GM18517 (cell line): ENCODE results near the gene ANKRD60.
A peak's percentile ranks its signal among the peaks of the same experiment; 100 is the strongest.

Experiments used
- ATAC-seq: cut with Tn5 transposase; IDR thresholded peaks from one replicate; pipeline ENCODE4 v1.9.1; 2021; ENCODE audit warnings: mild to moderate bottlenecking, moderate library complexity; ENCODE audit not compliant: unreplicated experiment

Gene ANKRD60

DNA sequence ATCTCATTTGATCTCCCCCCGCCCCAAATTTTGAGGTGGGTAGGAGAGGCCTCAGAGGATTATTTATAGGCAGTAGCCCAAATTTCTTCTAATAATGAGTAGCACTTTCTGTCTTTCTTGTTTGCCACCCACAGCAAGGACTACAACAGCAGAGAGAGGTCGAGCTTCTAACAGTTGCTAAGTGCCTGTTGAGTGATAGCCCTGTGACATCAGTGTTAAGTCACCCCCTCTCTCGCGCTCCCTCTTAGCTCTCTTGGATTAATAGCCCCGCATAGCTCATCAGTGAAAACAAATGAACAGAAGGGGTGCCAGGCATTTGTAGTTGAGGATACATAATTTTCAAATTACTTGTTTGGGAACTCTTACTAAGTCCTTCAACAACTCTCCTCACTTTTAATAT is 3.5 kb downstream of the ANKRD60 start:
- ATAC-seq = no peak

DNA sequence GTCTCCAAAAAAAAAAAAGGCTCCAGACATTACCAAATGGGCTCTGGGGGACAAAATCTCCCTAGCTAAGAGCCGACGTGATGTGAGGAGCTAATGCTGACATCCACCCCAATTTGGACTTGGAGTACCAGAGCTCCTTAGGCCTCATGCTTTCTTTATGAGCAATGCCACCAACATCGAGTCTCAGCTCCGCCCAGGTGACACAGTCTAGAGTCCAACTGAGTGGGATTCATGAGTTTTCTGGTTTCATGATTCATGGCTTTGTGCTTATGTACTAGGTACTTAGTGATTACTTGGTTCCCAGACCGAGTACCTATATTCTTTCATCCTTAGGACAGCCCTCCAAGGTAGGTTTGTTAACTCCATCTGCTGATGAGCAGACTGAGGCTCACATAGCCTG is 4.4 kb downstream of the ANKRD60 start:
- no peak for ATAC-seq

DNA sequence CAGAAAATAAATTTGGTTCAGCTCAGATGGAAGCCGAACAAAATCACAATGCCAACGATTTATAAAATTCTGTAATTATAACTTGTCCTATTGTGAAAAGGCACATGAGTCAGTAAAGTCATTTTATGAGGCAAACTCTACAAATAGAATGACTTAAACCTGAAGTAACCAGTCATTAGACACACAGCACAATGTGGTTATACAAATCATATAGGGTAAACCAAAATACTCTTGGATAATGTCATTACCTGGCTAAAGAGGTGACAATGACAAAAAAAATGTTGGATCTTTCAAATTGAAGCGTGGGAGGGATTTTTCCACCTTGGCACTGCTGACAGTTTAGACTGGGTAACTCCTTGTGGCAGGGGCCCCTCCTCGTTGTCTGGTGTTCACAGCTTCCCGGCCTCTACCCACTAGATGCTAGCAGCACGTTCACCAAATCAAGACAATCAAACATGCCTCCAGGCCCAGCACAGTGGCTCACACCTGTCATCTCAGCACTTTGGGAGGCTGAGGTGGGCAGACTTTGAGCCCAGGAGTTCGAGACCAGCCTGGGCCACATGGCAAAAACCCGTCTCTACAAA is 5.0 kb downstream of the ANKRD60 start:
- ATAC-seq = no peak

DNA sequence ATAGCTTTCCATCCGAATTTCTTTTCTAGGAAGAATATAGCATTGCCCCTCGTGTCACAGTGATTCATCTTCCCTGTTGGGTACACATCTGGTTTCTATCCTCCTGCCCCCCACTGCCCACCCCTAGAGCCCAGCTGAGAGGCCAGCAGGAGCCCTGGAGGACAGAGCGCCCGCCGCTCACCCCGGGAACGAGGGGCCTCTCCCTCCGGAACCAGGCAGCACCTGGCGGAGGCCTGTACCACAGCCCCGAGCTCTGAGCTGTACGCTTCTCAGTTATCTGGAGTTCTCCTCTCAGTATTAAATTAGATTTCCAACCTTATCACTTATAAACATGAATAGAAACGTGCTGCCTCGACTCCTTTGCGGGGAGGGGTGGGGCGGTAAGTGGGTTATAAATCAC is 6.0 kb downstream of the ANKRD60 start:
- ATAC-seq = no peak

DNA sequence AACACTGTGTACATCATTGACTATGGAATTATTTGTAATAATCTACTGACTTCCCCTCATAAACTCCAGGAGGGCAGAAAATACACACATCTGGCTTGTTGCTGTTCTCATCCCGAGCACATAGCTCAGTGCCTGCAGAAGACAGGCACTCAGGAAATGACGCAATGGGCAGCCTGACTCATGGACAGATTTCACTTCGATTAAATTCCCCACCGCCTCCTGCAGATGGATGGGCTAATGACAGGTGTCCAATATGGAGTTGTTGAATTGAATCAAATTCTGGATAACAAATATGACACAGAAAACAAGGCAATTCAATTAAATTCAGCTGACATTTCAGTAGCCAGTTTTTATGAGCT is 9.1 kb downstream of the ANKRD60 start:
- no peak for ATAC-seq

DNA sequence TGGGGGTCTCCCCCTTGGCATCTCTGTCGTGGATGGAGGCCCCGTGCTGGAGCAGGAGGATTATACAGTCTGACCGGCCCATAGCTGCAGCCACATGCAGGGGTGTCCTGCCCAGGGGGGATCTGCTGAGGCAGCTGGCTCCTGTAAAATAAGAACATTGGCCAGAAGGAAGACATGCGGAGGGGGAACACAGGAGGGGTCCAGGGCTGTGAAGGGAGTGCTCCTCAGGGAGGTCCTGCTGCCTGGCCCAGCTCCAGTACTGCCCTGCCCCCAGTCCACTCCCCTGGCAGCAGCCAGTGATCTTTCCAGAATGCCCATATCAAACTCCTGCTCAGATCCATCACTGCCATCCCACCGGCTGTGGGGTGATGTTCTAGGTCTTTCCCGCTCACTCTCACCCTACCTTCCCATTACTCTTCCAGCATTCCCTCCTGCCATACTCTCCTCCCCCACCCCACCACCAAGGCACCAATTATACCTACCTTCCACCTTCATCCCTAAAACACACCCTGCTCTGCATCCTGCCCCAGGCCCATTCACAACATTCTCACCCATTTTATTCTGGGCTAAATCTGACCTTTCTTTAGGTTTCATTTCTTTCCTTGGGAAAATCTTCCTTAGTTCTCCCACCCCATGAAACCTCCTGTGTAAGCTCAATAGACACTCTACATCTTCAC is 9.7 kb downstream of the ANKRD60 start:
- ATAC-seq = no peak

DNA sequence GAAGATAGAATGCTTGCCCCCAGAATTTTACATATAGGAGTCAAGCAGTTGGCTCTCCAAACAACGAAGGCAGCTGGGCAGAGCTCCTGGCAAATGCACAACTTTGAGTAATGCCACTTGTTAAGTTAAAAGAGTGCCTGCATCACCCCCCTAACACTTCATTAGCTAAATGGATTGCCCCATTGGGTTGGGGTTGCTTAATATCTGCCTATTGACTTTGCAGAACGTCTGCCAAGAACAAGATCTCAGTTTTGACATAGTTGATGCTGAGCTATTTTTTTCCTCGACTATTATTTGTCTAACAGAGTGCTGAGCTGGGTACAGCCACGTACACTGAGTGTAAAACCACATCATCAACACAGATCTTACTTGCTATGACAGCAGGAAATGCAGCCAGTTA is 12.1 kb downstream of the ANKRD60 start:
- no peak for ATAC-seq

DNA sequence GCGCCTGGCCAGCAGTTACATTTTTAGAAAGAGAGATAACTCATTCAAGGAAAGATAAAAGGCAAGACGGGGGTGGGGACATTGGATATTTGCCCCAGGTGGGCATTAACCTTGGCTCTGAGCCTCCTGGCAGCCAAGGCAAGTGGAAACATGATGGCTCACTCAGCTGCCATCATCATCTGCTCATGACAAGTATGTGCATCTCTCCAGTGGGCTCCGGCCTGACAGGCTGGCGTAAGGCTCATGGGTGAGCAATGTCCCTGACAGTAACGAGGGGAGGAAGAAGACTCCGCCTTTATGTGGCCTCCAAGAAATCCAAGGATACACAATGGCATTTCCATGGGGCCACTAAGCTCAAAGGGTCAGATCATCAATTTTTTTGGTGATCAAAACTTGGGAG is 13.3 kb downstream of the ANKRD60 start:
- ATAC-seq = no peak

DNA sequence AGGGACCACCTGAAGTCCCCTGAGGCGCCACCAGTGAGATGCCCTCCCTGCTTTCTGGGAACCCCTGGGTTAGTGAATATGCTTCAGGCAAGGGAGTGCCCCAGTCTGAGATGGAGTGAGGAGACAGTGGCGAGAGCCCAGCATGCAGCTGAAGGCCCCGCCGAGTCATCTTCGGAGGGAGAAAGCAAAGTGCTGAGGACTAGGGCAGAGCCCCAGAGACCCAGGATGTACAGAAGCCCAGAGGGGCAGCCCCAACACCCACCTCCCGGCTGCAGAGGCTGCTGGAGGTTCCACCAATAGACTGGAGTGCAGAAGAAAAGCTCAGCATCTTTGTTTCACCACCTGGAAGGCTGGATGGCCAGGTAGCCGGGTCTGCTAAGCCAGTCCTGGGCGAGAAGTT is 14.1 kb downstream of the ANKRD60 start:
- ATAC-seq = no peak

DNA sequence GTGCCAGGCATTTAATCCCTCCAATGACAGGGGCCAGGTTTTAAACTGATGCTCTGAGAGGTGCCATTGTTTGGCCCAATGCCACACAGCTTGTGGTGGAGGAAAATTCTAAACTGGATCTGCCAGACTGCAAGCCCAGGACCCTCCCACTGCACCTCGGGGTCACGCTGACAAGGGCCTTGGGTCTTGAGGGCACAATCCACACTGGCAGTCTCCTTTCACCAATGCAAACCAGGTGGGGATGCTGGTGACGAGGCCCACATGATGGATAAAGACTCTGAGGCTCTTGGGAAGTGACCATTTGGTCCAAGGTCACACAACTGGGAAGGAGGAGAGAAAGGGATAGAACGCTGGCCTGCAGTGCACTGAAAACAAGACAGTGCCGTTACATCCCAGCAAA is 14.7 kb downstream of the ANKRD60 start:
- no peak for ATAC-seq

DNA sequence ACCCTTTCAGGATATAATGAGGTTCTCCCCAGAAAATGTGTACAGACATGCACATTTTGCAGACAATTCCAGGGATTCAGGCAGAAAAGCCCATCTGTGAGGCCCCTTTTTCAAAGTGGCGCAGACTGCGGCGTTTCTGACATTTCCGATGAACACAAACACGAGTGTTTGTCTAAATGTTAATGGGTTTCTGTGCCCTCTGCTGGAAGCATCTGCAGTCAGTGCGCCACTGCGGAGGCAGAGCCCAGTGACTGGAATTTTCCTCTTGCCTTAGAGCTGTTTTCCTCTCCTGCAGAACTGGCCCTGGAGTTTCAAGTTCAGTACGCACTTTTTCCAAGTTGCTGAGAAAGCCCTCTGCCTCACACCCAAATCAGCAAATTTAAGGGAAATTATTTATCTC is 15.3 kb downstream of the ANKRD60 start:
- ATAC-seq = no peak

DNA sequence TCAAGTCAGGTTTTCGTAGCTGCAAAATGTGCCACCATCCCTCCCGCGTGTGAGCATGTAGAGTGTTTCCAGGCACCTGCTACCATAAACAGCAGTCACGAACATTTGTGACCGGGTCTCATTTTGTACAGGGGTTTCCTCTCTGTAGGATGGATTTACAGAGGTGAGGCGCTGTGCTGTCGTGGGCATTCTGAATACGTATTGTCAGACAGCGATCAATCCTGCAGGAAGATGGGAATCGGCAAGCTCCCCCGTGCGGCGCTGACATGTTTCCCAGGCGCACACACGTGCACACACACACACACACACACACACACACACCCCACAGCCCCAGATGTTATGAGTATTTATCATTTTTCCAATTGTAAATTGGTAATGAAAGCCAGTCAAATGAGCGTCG is 15.8 kb downstream of the ANKRD60 start:
- no peak for ATAC-seq

DNA sequence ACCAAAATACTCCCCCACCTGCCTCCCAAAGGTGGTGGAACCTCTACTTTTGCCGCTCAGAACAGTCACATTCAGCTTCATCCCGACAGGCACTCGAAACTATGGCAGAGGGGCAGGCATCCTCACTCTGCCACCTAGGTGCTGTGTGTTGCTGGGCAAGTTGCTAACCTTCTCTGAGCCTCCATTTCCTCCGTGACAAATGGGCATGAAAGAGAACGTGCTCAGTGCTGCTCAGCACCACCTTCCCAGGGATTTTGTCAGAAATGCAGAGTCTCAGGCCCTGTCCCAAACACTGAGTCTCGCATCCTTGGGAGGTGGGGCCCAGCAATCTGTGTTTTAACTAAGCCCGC is 18.1 kb downstream of the ANKRD60 start:
- no peak for ATAC-seq

DNA sequence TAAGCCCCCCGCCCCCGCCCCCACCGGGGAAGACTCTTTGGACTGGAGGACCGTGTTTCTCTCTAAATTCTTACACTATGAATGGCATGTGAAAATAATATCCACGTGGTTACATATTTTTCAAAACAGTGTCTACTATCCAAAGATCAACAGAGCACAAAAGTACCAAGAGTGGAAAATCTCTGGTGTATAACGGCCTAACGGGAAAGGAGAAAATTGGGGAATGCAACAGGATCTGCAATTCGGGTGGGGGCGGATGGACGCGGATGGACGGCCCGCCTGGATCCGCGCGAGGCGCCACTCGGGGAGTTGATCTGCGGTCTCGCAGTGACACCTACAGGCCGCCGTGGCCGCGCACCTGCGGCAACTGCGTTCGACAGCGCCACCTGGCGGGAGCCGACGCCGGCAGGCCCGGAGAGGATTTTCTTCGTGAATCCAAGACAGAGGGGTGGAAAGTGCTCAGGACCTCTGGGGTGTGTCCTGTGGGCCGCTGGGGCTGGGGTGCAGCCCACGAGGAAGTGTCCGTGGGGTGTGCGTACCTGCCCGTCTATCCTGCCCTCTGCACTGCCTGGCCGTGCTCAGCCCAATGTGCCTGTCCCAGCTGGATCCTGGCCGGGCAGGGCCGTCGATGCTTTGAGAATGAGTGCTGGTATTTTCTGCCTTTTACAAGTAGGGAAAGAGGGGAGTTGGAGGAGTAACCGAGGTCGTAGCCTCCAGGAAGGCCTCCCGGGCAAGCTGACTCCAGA is 18.6 kb downstream of the ANKRD60 start:
- peak; percentile 67 for ATAC-seq

DNA sequence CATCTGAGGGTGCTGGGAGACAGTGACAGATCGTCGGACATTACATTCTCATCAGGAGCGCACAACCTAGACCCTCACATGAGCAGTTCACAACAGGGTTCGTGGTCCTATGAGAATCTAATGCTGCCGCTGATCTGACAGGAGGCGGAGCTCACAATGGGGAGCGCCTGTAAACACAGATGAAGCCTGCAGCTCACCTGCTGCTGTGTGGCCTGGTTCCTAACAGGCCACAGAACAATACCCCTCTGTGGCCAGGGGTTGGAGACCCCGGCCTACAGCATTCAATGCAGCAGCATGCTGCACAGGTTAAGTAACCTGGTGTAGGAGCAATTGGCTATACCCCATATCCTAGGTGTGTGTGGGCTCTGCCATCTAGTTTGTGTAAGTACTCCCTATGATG is 19.5 kb downstream of the ANKRD60 start:
- no peak for ATAC-seq

DNA sequence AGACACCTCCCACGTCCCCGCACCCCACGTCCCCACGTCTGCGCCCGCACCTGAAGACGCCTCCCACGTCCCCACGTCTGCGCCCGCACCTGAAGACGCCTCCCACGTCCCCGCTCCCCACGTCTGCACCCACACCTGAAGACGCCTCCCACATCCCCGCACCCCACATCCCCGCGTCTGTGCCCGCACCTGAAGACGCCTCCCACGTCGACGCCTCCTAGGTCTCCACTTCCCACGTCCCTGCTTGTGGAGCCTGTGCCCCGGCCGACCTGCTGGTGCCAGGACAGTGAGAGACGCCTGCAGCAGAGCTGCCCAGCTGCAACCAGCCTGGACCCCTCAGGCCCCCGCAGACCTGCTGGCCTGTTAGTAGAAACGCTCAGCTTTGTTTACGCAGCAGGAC is 22.6 kb downstream of the ANKRD60 start:
- ATAC-seq = no peak

DNA sequence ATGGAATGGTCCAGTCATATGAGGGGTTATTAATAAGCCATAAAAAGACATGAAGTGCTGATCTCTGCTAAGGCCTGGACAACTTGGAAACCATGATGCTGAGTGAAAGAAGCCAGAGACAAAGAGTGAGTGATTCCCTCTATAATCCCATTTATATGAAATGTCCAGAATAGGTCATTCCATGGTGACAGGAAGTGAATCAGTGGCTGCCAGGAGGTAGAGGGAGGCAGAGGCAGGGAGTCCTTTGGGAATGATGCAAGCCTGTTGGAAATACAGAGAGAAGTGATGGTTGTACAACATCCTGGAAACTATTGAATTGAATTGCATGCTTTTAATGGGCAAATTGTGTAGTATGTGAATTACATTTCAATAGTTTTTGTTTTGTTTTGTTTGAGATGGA is 26.4 kb downstream of the ANKRD60 start:
- no peak for ATAC-seq

DNA sequence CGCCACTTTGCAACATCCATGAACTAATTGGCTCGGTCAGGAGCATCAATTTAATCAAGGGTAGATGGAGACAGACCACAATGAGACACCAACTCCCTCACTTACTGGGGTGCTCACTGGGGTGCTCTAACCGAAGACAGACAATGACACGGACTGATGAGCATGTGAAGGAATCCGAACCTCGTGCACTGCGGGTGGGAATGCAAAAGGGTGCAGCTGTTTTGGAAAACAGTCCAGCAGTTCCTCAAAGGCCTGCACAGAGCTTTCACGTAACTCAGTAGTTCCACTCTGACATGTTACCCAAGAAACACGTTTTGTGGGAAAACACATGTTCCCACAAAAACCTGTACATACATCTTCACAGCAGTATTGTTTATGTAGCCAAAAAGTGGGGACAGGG is 26.8 kb downstream of the ANKRD60 start:
- no peak for ATAC-seq

DNA sequence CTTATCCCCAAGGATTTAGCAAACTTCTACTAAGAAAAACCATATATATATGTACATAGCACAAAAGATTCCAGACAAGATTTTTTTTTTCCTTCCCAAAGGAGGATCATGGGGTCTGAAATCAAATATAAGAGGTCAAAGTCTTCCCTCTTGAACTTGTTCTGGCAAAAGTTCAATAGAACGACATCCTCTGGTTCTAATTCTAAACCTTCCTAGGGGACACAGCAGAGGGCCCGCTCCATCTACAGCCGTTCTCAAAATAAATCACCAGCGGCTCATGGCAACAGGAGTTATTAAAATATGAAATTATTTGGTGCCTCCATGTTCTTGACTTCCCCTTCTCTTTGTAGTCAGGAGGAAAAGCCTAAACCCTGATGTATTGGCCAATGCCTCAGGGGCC is 29.0 kb downstream of the ANKRD60 start:
- ATAC-seq = no peak

DNA sequence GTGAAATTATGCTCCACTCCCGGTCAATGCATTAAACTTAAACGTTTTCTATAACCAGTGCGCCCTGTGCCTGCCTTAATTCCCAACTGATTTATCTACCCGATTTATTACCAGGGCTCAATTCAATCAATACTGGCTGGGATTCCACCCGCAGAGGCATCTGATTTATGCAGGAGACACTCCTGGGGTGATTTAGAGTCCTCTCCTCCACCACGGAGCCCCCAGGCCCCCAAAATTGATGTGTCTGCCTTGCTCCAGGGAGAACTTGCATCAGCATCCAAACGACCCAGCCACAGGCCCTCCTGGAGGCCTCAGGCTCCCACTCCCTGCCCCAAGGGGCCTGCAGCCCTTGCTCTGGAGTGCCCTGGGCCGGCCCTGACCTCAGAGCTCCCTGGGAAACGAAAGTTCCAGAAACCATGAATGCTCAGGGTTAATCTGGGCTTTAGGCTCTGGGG is 29.5 kb downstream of the ANKRD60 start:
- no peak for ATAC-seq

DNA sequence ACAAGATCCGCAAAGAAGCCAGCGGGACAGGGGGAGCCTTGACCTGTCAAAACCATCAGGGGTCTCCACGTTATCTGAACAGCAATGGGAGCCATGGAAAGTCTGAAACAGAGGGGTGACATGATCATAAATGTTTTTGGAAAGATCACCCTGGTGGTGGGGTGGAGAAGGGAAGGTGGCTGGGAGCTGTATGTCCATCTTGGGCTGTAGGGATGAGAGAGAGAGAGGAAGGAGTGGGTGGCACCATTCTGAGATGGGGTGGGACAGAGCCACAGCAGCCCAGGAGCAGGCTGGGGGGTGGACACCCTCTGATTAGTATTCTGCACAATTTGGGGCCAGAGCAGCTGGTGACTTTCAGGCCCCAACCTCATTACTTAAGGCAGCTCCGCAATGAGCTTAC is 30.1 kb downstream of the ANKRD60 start:
- no peak for ATAC-seq

DNA sequence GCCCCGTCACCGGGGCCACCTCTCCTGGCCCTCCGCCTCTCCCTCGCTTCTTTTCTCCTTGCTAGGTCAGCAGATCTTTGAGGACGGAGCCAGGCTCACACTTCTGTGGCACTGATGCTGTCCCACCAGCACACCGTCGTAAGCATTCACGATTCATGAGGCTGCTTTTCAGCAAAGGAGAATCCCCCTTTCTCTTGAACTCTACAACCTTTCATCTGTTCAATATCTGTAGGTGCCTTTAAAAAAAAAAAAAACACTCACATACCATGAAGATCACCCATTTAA is 31.3 kb downstream of the ANKRD60 start:
- ATAC-seq = no peak
